NCI-H526 treated with DMSO at 0.1 percent for 48 hours (cell line): ENCODE data around the gene IRAK4.
A peak's percentile ranks its signal among the peaks of the same experiment; 100 is the strongest.

Experiments
- DNase-seq: peaks from one replicate; lab custom pipeline; 2025; lab: John Stamatoyannopoulos, UW

The IRAK4 gene

GRCh38 chr12:43836475-43836989 is 77.8 kb downstream of the IRAK4 start:
- peak; percentile 81 for DNase-seq
